NT2/D1 (cell line): ENCODE measurements around the gene CHEK1.

Source experiments
- YY1 ChIP-seq: IDR thresholded peaks from 2 replicates; pipeline ENCODE4 v1.6.1; 2011; ENCODE audit not compliant: insufficient read length, insufficient read depth
- ZNF274 ChIP-seq: IDR thresholded peaks from 2 replicates; pipeline ENCODE4 v1.6.1; 2011; ENCODE audit warnings: mild to moderate bottlenecking, low read depth, low read length

GRCh38 chr11:125688066-125688465 is 63.1 kb downstream of the CHEK1 start:
- TF ChIP-seq YY1 (no peak), ZNF274 (no peak)
